GM12878 (cell line): ENCODE data around the gene PCDHA1. TPM values are rescaled to one million over a fixed set of nuclear protein-coding genes. Genes with fewer than 3 reads are reported as not detected.

Source experiments
- ATAC-seq: fragments of 200-7000 bp; cut with Tn5 transposase; 3 replicates; pipeline ENCODE4 v1.9.1; 2020; ENCODE audit warnings: mild to moderate bottlenecking, moderate library complexity
- BruUV-seq: library from RNA; stranded (reverse); fragments of 400-500 nt; replicated peaks from 2 replicates; lab custom pipeline; 2021; lab: Mats Ljungman, UMichigan
- CTCF ChIA-PET: fragments of 300-600 bp; sonication (Branson Sonifier 250); formaldehyde crosslinking; extraction: SDS; loops from one replicate; lab custom pipeline; 2021; ENCODE audit warnings: inconsistent platforms; lab: Yijun Ruan, JAX
- POLR2A ChIA-PET: fragments of 350-600 bp; formaldehyde crosslinking; extraction: SDS; loops from one replicate; lab custom pipeline; 2021; ENCODE audit warnings: inconsistent platforms; lab: Charles Lee
- RAD21 ChIA-PET: fragments of 300-600 bp; sonication (Branson Sonifier 250); formaldehyde crosslinking; loops from one replicate; lab custom pipeline; 2023; ENCODE audit warnings: antibody characterized with exemption; ENCODE audit not compliant: unreplicated experiment; lab: Charles Lee
- SMC1A ChIA-PET: fragments of 300-600 bp; sonication (Branson Sonifier 250); formaldehyde crosslinking; loops from one replicate; lab custom pipeline; 2023; ENCODE audit not compliant: unreplicated experiment, uncharacterized antibody; lab: Charles Lee
- DNase-seq: peaks from one replicate; pipeline ENCODE4 v3.0.0-alpha.2; 2011; ENCODE audit warnings: low read depth, low spot score
- FAIRE-seq: peaks from 3 replicates; lab custom pipeline; 2011; peaks lifted over from hg19 to GRCh38; lab: Jason Lieb, UNC
- H2AFZ ChIP-seq: 2 replicates; pipeline ENCODE4 v1.6.0; 2011; ENCODE audit warnings: low read depth, low read length, control low read depth; ENCODE audit not compliant: control insufficient read depth
- H3K27ac ChIP-seq: 2 replicates; pipeline ENCODE4 v1.5.1; 2011; ENCODE audit warnings: control low read depth; ENCODE audit not compliant: control insufficient read depth, insufficient read depth
- H3K27me3 ChIP-seq, 2 experiments: replicated peaks in 1 of 2; 2 replicates each; pipeline versions ENCODE4 v1.6.0 to v1.6.1; 2011; ENCODE audit warnings: low read length in 1 of 2; ENCODE audit not compliant: control insufficient read depth in 2 of 2, insufficient read depth in 2 of 2
- H3K36me3 ChIP-seq, 2 experiments: 2 replicates each; pipeline ENCODE4 v1.5.1; 2011; ENCODE audit warnings: low read length in 1 of 2; ENCODE audit not compliant: control insufficient read depth in 2 of 2, insufficient read depth in 2 of 2
- H3K4me1 ChIP-seq: 2 replicates; pipeline ENCODE4 v1.6.1; 2011; ENCODE audit warnings: mild to moderate bottlenecking, low read length, moderate library complexity, mixed read lengths; ENCODE audit not compliant: control insufficient read depth, insufficient read depth
- H3K4me2 ChIP-seq: 2 replicates; pipeline ENCODE4 v1.6.0; 2011; ENCODE audit warnings: control low read depth; ENCODE audit not compliant: control insufficient read depth, insufficient read depth
- H3K4me3 ChIP-seq: fragments of 200-600 bp; sonication (generic); 2 replicates; pipeline ENCODE4 v1.5.1; 2016
- H3K79me2 ChIP-seq: 2 replicates; pipeline ENCODE4 v1.6.0; 2011; ENCODE audit warnings: low read length; ENCODE audit not compliant: control insufficient read depth, insufficient read depth
- H3K9ac ChIP-seq: 2 replicates; pipeline ENCODE4 v1.8.0; 2011; ENCODE audit warnings: low read length, control low read depth, mixed read lengths; ENCODE audit not compliant: control insufficient read depth, insufficient read depth
- H3K9me3 ChIP-seq: replicated peaks from 3 replicates; pipeline ENCODE4 v1.5.1; 2011; ENCODE audit warnings: mild to moderate bottlenecking, low read length; ENCODE audit not compliant: control insufficient read depth, insufficient read depth
- H4K20me1 ChIP-seq: 2 replicates; pipeline ENCODE4 v1.6.0; 2011; ENCODE audit not compliant: control insufficient read depth, insufficient read depth
- BCLAF1 ChIP-seq: fragments of 450-650 bp; IDR thresholded peaks from 2 replicates; pipeline ENCODE4 v1.6.1; 2017; ENCODE audit warnings: antibody characterized with exemption, mild to moderate bottlenecking, moderate library complexity
- MEF2B ChIP-seq: fragments of 450-650 bp; IDR thresholded peaks from 2 replicates; pipeline ENCODE4 v1.6.1; 2018; ENCODE audit warnings: mild to moderate bottlenecking, moderate library complexity; ENCODE audit not compliant: partially characterized antibody, poor library complexity, severe bottlenecking
- MTA3 ChIP-seq: IDR thresholded peaks from 2 replicates; pipeline ENCODE4 v1.6.1; 2012; ENCODE audit warnings: low read length, inconsistent platforms, borderline replicate concordance
- PAX5 ChIP-seq: IDR thresholded peaks from 2 replicates; pipeline ENCODE4 v1.6.1; 2011; ENCODE audit warnings: low read depth, low read length, borderline replicate concordance
- USF2 ChIP-seq: IDR thresholded peaks from 2 replicates; pipeline ENCODE4 v1.6.1; 2011; ENCODE audit warnings: low read depth, low read length, improper control_type of control experiment, borderline replicate concordance
- WGBS: methylation state at CpG from one replicate; pipeline ENCODE4 v1.1.6; 2016; ENCODE audit warnings: low lambda C conversion rate; ENCODE audit not compliant: insufficient replicate concordance, insufficient coverage; ENCODE audit errors: missing lambda C conversion rate; 5-methylcytosine and 5-hydroxymethylcytosine counted together
- in situ Hi-C: fragments of 300-500 bp; cut with MboI; formaldehyde crosslinking; loops from 9 replicates; pipeline ENCODE4 v1.14.3; 2018; ENCODE audit warnings: mixed read lengths
- intact Hi-C: fragments of 100-400 bp; cut with micrococcal nuclease; formaldehyde crosslinking; loops from one replicate; pipeline ENCODE4 v1.14.2; 2022; ENCODE audit not compliant: unreplicated experiment
- polyA plus RNA-seq, 11 experiments: library from polyadenylated mRNA; depleted of rRNA in 4 of 11; unstranded in 6 of 11; stranded (reverse) in 5 of 11; fragments of >200 nt; fragmentation: Nextera tagmentation in 4 of 11; fragmentation: Illumina TruSeq in 1 of 11; extraction: Ambion mirVana in 4 of 11; extraction: Trizol in 1 of 11; gene quantifications; 1 replicate in 1 of 11; 2 replicates in 10 of 11; pipeline versions ENCODE4 v1.2.1 to v1.2.3, GENCODE V29; 2011 to 2016; ENCODE audit warnings: inconsistent platforms in 2 of 11, missing spikeins in 2 of 11, low read depth in 1 of 11
- total RNA-seq, 4 experiments: library from RNA; depleted of rRNA in 3 of 4; stranded (reverse); fragments of >200 nt in 3 of 4; fragmentation: Illumina TruSeq in 1 of 4; extraction: Trizol in 1 of 4; gene quantifications; 2 replicates each; pipeline versions ENCODE4 v1.2.1 to v1.2.3, GENCODE V29; 2013 to 2021
- TF ChIP-seq, protein P1 (sequence below): IDR thresholded peaks from 2 replicates; pipeline ENCODE4 v1.6.1; 2012; ENCODE audit warnings: low read length, inconsistent platforms

PCDHA1 gene
- total and polyA plus RNA-seq, 10 of the 15 experiments (the other 5 are each of a cell fraction or from before 2014, with no cell fraction given), result 0.03 TPM; not detected in 9

DNA sequence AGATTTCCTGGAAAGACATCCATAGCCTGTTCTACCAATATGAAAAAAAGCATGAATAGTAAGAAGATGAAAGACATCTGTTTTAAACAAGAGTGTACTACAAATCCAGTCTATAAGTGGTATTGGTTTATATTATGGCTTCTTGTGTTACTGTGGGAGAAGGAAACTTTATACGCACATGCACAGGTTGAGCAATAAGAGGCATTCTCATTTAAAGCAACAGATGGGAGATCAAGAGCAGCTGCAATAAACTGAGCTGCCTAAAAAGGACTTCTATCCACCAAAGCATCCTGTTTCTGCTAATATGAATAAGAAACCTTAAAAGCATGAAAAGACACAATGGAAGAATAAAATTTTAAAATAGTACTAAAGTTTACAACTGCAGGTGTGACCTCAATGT, 256.6 kb downstream of the PCDHA1 start (continued):
- TF ChIP-seq BCLAF1 (no peak), PAX5 (no peak)

DNA sequence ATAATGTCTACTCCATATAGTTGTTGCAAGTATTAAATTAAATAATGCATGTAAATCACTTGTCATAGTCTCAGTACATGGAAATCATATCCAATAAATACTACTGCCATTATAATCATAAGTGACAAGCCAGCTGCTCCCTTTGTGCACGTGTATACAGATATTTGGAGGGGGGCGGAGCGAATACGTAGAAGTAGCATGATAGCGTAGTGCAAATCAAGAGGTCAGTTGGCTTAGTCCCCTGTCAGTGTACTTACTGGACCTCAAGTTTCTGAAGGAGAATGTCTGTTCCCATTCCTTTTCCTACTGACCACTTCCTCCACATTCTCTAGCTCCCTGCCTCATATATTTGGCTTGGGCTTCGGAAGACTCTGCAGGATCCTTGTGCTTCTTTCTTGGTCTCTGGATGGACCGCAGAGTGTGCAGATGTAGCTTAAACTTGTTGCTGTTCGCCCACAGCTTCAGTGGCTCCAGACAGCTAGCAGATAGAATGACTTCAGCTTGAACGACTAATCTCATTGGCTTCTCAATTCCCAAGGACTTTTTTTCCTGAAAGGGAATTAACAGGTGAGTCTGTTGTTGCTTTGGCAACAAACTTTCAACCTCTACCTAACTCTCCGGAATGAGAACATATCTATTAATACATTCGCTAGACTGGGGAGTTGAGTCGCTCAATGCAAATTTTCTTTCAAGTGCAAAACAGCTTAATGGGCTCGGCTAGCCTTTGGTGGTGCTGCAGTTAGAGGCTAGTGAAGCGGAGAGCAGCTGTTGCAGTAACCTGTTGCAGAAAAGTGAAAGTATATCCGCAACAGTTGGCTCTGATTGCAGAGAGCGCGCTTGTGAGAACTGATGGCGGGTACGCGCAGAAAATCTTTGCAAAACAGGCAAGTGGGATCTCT, 264.9 kb downstream of the PCDHA1 start, which contains the start of gene PCDHB1:
TSS of gene PCDHB1 (plus strand) at position 753 of the 899 bp plus-strand sequence. CDS start at position 850, 97 bp downstream.
- Histone ChIP-seq H3K79me2 (no peaks in the 10 kb centered on the region), H3K27ac (no peak within 1 kb of the TSS), H3K36me3 (no peaks in the 10 kb centered on the region), H3K4me2 (no peak within 1 kb of the TSS), H3K27me3 (no peaks in the 10 kb centered on the region), H2AFZ (no peak within 1 kb of the TSS), H4K20me1 (no peaks in the 10 kb centered on the region), H3K9ac (no peak within 1 kb of the TSS), H3K4me1 (no peaks in the 10 kb centered on the region), H3K4me3 (no peak within 1 kb of the TSS), H3K9me3 (no peaks in the 10 kb centered on the region; the same call in 2 of the 3 replicates)
- FAIRE-seq (no peak), DNase-seq (no peak), ATAC-seq (no peak)
- in situ Hi-C loops (no loop called here), intact Hi-C loops (no loop called here)
- ChIA-PET CTCF (no interaction called here), POLR2A (no interaction called here), SMC1A (no interaction called here), RAD21 (no interaction called here)
- 44% methylated on average over 20 of the region's 20 CpGs for WGBS
- BruUV-seq, result no TSS peak
- TF ChIP-seq MTA3 (no peak), MEF2B (no peak), USF2 (no peak)
- TF ChIP-seq, protein P1, sequence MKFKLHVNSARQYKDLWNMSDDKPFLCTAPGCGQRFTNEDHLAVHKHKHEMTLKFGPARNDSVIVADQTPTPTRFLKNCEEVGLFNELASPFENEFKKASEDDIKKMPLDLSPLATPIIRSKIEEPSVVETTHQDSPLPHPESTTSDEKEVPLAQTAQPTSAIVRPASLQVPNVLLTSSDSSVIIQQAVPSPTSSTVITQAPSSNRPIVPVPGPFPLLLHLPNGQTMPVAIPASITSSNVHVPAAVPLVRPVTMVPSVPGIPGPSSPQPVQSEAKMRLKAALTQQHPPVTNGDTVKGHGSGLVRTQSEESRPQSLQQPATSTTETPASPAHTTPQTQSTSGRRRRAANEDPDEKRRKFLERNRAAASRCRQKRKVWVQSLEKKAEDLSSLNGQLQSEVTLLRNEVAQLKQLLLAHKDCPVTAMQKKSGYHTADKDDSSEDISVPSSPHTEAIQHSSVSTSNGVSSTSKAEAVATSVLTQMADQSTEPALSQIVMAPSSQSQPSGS, result no peak
